ENCODE measurements around the gene PCNX1.

PCNX1 gene

DNA sequence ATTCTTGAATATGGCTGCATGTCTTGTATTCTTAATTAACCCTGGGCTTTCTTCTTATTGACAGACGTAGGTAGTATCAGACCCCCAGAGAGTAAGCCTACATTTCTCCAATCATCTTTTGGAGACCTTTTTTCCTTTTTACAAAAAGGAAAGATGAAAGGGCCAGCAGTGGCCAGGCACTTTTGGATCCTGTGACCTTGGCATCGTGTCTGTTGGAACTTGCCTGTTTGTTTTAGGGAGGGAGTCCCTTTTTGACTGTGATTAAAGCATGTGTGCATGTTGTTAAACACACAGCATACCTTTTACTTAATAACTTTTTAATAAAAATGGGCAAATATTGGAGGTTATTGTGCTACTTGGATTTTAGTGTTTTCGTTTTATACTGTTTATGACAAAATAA, 57.2 kb downstream of the PCNX1 start:
- TF ChIP-seq, protein P1, sequence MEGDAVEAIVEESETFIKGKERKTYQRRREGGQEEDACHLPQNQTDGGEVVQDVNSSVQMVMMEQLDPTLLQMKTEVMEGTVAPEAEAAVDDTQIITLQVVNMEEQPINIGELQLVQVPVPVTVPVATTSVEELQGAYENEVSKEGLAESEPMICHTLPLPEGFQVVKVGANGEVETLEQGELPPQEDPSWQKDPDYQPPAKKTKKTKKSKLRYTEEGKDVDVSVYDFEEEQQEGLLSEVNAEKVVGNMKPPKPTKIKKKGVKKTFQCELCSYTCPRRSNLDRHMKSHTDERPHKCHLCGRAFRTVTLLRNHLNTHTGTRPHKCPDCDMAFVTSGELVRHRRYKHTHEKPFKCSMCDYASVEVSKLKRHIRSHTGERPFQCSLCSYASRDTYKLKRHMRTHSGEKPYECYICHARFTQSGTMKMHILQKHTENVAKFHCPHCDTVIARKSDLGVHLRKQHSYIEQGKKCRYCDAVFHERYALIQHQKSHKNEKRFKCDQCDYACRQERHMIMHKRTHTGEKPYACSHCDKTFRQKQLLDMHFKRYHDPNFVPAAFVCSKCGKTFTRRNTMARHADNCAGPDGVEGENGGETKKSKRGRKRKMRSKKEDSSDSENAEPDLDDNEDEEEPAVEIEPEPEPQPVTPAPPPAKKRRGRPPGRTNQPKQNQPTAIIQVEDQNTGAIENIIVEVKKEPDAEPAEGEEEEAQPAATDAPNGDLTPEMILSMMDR (conservative IDR thresholded peaks at IDR 0.05; ENCODE audit: low read length) = no peak
- TF ChIP-seq EZH2phosphoT487 (IDR thresholded peaks at IDR 0.05; ENCODE audit: borderline replicate concordance) = no peak
- H3K9me2 ChIP-seq (replicated peaks; ENCODE audit: low read depth, low read length) = no peaks in the 10 kb centered on the region

DNA sequence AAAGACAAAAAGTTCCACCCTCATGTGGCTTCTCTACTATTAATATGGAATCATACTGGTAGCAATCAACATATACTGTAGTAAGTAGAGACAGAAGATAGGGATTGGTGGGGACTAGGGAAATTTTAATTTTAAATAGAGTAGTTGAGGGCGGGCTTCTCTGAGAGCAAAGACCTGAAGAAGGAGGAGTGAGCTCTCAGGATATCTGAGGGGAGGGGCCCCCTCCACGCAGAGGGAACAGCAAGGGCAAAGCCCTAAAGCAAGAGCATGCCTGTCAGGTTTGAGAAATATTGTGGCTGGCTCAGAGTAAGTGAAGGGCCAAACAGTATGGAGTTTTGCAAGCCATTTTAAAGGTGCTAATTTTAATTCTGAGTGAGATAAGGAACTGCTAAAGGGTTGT, 64.3 kb downstream of the PCNX1 start:
- Histone ChIP-seq H3K9ac (ENCODE audit: low read depth, low read length, poor library complexity, severe bottlenecking) (no peak overlapping the region), H3K79me2 (ENCODE audit: insufficient read depth, low read length) (peaks cover 18% of the 10 kb centered on the region), H3K4me3 (ENCODE audit: low read length, poor library complexity, severe bottlenecking) (no peak overlapping the region), H3K4me2 (ENCODE audit: low read depth, low read length, poor library complexity, severe bottlenecking) (no peak overlapping the region), H3K4me1 (ENCODE audit: insufficient read depth, low read length, poor library complexity, severe bottlenecking) (peaks cover 2% of the 10 kb centered on the region), H4K20me1 (ENCODE audit: insufficient read depth, low read length, poor library complexity, severe bottlenecking) (peaks cover 10% of the 10 kb centered on the region), H3K9me3 (ENCODE audit: insufficient read depth, low read depth, low read length) (no peaks in the 10 kb centered on the region), H3K36me3 (ENCODE audit: insufficient read depth, low read length) (peaks cover 53% of the 10 kb centered on the region; the same call in 1 of the 2 replicates), H3K9me2 (replicated peaks; ENCODE audit: low read depth, low read length) (no peaks in the 10 kb centered on the region), H3K27me3 (ENCODE audit: insufficient read depth, low read length, poor library complexity, severe bottlenecking) (no peaks in the 10 kb centered on the region), H3F3A (ENCODE audit: low read depth) (no peaks in the 10 kb centered on the region), H2AFZ (ENCODE audit: low read length) (no peak overlapping the region)
- TF ChIP-seq, protein P1 (conservative IDR thresholded peaks at IDR 0.05; ENCODE audit: low read length) = no peak
- no peak for TF ChIP-seq EZH2phosphoT487 (IDR thresholded peaks at IDR 0.05; ENCODE audit: borderline replicate concordance)

More for the DNA sequence above, 57.2 kb downstream of the PCNX1 start:
- Histone ChIP-seq H3K36me3 (ENCODE audit: insufficient read depth, low read length) (peaks cover 41% of the 10 kb centered on the region; the same call in 1 of the 2 replicates), H2AFZ (ENCODE audit: low read length) (no peak overlapping the region), H3K4me3 (ENCODE audit: low read length, poor library complexity, severe bottlenecking) (no peak overlapping the region), H3K9me3 (ENCODE audit: insufficient read depth, low read depth, low read length) (no peaks in the 10 kb centered on the region), H4K20me1 (ENCODE audit: insufficient read depth, low read length, poor library complexity, severe bottlenecking) (peaks cover 10% of the 10 kb centered on the region), H3K9ac (ENCODE audit: low read depth, low read length, poor library complexity, severe bottlenecking) (no peak overlapping the region), H3K4me2 (ENCODE audit: low read depth, low read length, poor library complexity, severe bottlenecking) (no peak overlapping the region), H3K27me3 (ENCODE audit: insufficient read depth, low read length, poor library complexity, severe bottlenecking) (no peaks in the 10 kb centered on the region), H3K4me1 (ENCODE audit: insufficient read depth, low read length, poor library complexity, severe bottlenecking) (peaks cover 2% of the 10 kb centered on the region), H3K79me2 (ENCODE audit: insufficient read depth, low read length) (peaks cover 40% of the 10 kb centered on the region), H3F3A (ENCODE audit: low read depth) (0 out of 2 replicates have a peak, but pooled peaks cover 3% of the 10 kb centered on the region)

DNA sequence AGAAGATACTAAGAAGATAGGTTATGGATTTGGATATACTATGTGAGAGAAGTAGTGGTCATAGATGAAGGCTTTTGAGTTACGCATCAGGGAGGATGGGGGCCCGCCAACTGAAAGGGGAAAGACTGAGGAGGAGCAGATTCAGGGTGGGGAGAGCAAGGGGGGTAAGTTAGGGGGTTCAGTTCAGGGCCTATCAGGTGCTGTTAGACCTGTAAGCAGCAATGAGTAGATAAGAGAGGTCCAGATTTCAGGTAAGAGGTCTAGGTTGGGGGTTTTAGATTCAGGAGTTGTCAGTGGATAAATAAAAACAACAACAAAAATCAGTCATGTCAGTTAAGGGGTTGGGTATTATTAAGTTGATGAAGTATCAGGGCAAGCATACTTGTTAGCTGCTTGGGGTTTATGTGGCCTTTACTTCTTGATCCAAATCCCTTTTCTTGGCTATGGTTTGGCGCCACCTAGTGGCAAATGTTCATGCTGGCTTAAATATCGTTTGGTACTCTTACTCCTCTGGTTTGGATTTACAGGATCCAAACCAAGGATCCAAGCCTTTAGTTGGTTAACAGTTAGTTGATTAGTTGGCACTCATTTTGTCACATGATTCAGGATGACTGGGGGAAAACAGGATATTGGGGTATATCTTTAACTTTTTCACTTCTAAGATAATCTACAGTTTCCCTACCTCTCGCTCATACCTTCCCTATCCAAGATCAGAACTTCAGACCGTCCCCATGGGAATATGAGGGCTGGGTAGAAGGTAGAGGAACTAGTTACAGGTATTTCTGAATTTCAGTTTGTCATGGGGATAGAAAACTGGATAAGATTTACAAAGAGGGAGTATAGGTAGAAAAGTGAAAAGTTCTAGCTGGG, 65.1 kb downstream of the PCNX1 start:
- no peak overlapping the region for H3K4me2 ChIP-seq (ENCODE audit: low read depth, low read length, poor library complexity, severe bottlenecking)
- peaks cover 2% of the 10 kb centered on the region for H3K4me1 ChIP-seq (ENCODE audit: insufficient read depth, low read length, poor library complexity, severe bottlenecking)
- no peaks in the 10 kb centered on the region for H3K9me2 ChIP-seq (replicated peaks; ENCODE audit: low read depth, low read length)
- no peaks in the 10 kb centered on the region for H3K9me3 ChIP-seq (ENCODE audit: insufficient read depth, low read depth, low read length)
- H3K9ac ChIP-seq (ENCODE audit: low read depth, low read length, poor library complexity, severe bottlenecking) = no peak overlapping the region
- peaks cover 11% of the 10 kb centered on the region; the same call in 1 of the 2 replicates for H3K79me2 ChIP-seq (ENCODE audit: insufficient read depth, low read length)
- H2AFZ ChIP-seq (ENCODE audit: low read length) = no peak overlapping the region
- no peaks in the 10 kb centered on the region for H3K27me3 ChIP-seq (ENCODE audit: insufficient read depth, low read length, poor library complexity, severe bottlenecking)
- H3K36me3 ChIP-seq (ENCODE audit: insufficient read depth, low read length) = peaks cover 61% of the 10 kb centered on the region; the same call in 1 of the 2 replicates
- TF ChIP-seq, protein P1 (conservative IDR thresholded peaks at IDR 0.05; ENCODE audit: low read length) = peak; percentile 99
- TF ChIP-seq EZH2phosphoT487 (IDR thresholded peaks at IDR 0.05; ENCODE audit: borderline replicate concordance) = no peak
- H4K20me1 ChIP-seq (ENCODE audit: insufficient read depth, low read length, poor library complexity, severe bottlenecking) = peaks cover 10% of the 10 kb centered on the region
- no peaks in the 10 kb centered on the region for H3F3A ChIP-seq (ENCODE audit: low read depth)
- no peak overlapping the region for H3K4me3 ChIP-seq (ENCODE audit: low read length, poor library complexity, severe bottlenecking)

All from Loucy (cell line).